NK-92 (cell line): Measurements from ENCODE around the gene WFDC9.
"Not testable (repeated sequence)": the region's sequence is repeated elsewhere in the genome, so short reads cannot be mapped to it uniquely, and the experiment has no call there.

Source experiments
- DNase-seq: peaks from one replicate; lab custom pipeline; 2025; ENCODE audit not compliant: unreplicated experiment; lab: John Stamatoyannopoulos, UW

Gene WFDC9

GRCh38 chr20:45592574-45593189 lies 38.4 kb downstream of the WFDC9 start:
- no peak for DNase-seq

GRCh38 chr20:45589725-45590124 lies 41.4 kb downstream of the WFDC9 start:
- DNase-seq, result no peak

GRCh38 chr20:45588800-45589199 lies 42.3 kb downstream of the WFDC9 start:
- no peak for DNase-seq

- not testable (repeated sequence) for DNase-seq
Observed at GRCh38 chr20:45585986-45586385, 45.1 kb downstream of the WFDC9 start.

- DNase-seq, result not testable (repeated sequence)
Observed at GRCh38 chr20:45584294-45584693, 46.8 kb downstream of the WFDC9 start.

GRCh38 chr20:45583502-45583901 lies 47.6 kb downstream of the WFDC9 start:
- DNase-seq, result no peak

- no peak for DNase-seq
Observed at GRCh38 chr20:45581702-45582101, 49.4 kb downstream of the WFDC9 start.

GRCh38 chr20:45579184-45579583 lies 51.9 kb downstream of the WFDC9 start, which contains the start of gene WFDC8:
WFDC8 (minus strand) TSS chr20:45579284; CDS start chr20:45579247, 37 bp downstream.
- DNase-seq, result no peak

GRCh38 chr20:45578231-45578630 lies 52.9 kb downstream of the WFDC9 start:
- DNase-seq, result no peak

GRCh38 chr20:45576995-45577394 lies 54.1 kb downstream of the WFDC9 start:
- no peak for DNase-seq

GRCh38 chr20:45575931-45576330 lies 55.2 kb downstream of the WFDC9 start:
- no peak for DNase-seq

GRCh38 chr20:45569650-45570049 lies 61.4 kb downstream of the WFDC9 start:
- DNase-seq, result not testable (repeated sequence)

- DNase-seq, result no peak
Observed at GRCh38 chr20:45564760-45565276, 66.3 kb downstream of the WFDC9 start.
